Retinal pigment epithelial cell (primary cell): ENCODE measurements around the gene GINS1.
A peak's percentile ranks its signal among the peaks of the same experiment; 100 is the strongest.

Experiments used
- DNase-seq: peaks from one replicate; pipeline ENCODE4 v3.0.0-alpha.2; 2010; ENCODE audit warnings: low read depth
- H3K4me3 ChIP-seq: 2 replicates; pipeline ENCODE4 v1.5.1; 2011; ENCODE audit warnings: mild to moderate bottlenecking, low read length, control low read depth, moderate library complexity
- CTCF ChIP-seq: conservative IDR thresholded peaks from 2 replicates; pipeline ENCODE4 v1.5.1; 2011; ENCODE audit warnings: low read depth, low read length, control low read depth, inconsistent platforms

GINS1 gene

GRCh38 chr20:25390538-25391528 is 16.6 kb upstream of the GINS1 start, which contains the start of gene ABHD12:
Gene ABHD12, minus strand, starts transcription at chr20:25390835. Its CDS starts 132 bp downstream, at chr20:25390703.
- TF ChIP-seq CTCF: no peak
- peak within 1 kb of the TSS; percentile 81 for H3K4me3 ChIP-seq
- DNase-seq: peak; percentile 86

GRCh38 chr20:25394276-25394675 is 13.2 kb upstream of the GINS1 start:
- no peak for DNase-seq
- no peak for TF ChIP-seq CTCF
- no peak overlapping the region for H3K4me3 ChIP-seq

- no peak for TF ChIP-seq CTCF
- DNase-seq: no peak
These were observed 12.5 kb upstream of the GINS1 start for GRCh38 chr20:25394996-25395395.

GRCh38 chr20:25397096-25397495 is 10.4 kb upstream of the GINS1 start:
- no peak overlapping the region for H3K4me3 ChIP-seq
- DNase-seq: no peak
- no peak for TF ChIP-seq CTCF

More at GRCh38 chr20:25394996-25395395, 12.5 kb upstream of the GINS1 start:
- H3K4me3 ChIP-seq: no peak overlapping the region

GRCh38 chr20:25397821-25398220 is 9.7 kb upstream of the GINS1 start:
- no peak for DNase-seq
- no peak overlapping the region for H3K4me3 ChIP-seq

GRCh38 chr20:25398376-25399036 is 9.0 kb upstream of the GINS1 start:
- DNase-seq: no peak
- no peak for TF ChIP-seq CTCF

More at GRCh38 chr20:25397821-25398220, 9.7 kb upstream of the GINS1 start:
- no peak for TF ChIP-seq CTCF

More at GRCh38 chr20:25398376-25399036, 9.0 kb upstream of the GINS1 start:
- H3K4me3 ChIP-seq: no peak overlapping the region
